Tibial nerve (tissue), 4 donors: ENCODE measurements around the gene AQP3. TPM values are rescaled to one million over a fixed set of nuclear protein-coding genes. Genes with fewer than 3 reads are reported as not detected.

ENCODE experiments used
- DNase-seq, 2 donors: peaks; one replicate each; pipeline ENCODE4 v3.0.0-alpha.2; 2019; ENCODE audit warnings: low spot score in 2 of 2
- H3K27ac ChIP-seq, 4 donors: fragments of 200-600 bp; sonication (generic) in 3 of 4; one replicate each; pipeline ENCODE4 v1.5.1; 2017 to 2019; ENCODE audit warnings: mild to moderate bottlenecking in 1 of 4
- H3K27me3 ChIP-seq, 2 donors: fragments of 200-600 bp; sonication (generic) in 1 of 2; one replicate each; pipeline versions ENCODE4 v1.5.1 to v1.6.0; 2017 to 2019
- H3K36me3 ChIP-seq, 3 donors: fragments of 200-600 bp; sonication (generic); one replicate each; pipeline ENCODE4 v1.5.1; 2018 to 2019
- H3K4me1 ChIP-seq, 4 donors: fragments of 200-600 bp; sonication (generic) in 3 of 4; one replicate each; pipeline ENCODE4 v1.5.1; 2017 to 2019
- H3K4me3 ChIP-seq, 4 donors: fragments of 200-600 bp; sonication (generic) in 3 of 4; one replicate each; pipeline ENCODE4 v1.5.1; 2017 to 2019; ENCODE audit warnings: mild to moderate bottlenecking in 1 of 4, moderate library complexity in 1 of 4
- H3K9me3 ChIP-seq, 4 donors: fragments of 200-600 bp; sonication (generic) in 3 of 4; one replicate each; pipeline ENCODE4 v1.5.1; 2017 to 2019
- EP300 ChIP-seq, 2 donors: sonication (generic); formaldehyde crosslinking; IDR thresholded peaks; one replicate each; pipeline ENCODE4 v1.6.1; 2017; ENCODE audit warnings: antibody characterized with exemption in 2 of 2, mild to moderate bottlenecking in 1 of 2
- POLR2A ChIP-seq, 2 donors: fragments of 450-650 bp; IDR thresholded peaks; one replicate each; pipeline ENCODE4 v1.6.1; 2017; ENCODE audit warnings: antibody characterized with exemption in 2 of 2, mild to moderate bottlenecking in 2 of 2, moderate library complexity in 2 of 2
- WGBS, 2 donors: methylation state at CpG; one replicate each; pipeline ENCODE4 v1.1.5; 2018; 5-methylcytosine and 5-hydroxymethylcytosine counted together
- total RNA-seq, 4 donors: library from RNA; depleted of rRNA; stranded (reverse); fragments of >200 nt; gene quantifications; one replicate each; pipeline ENCODE4 v1.1.0, GENCODE V29; 2016
- TF ChIP-seq, protein P1 (sequence below), 5 experiments: fragments of 200-600 bp in 3 of 5; fragments of 450-650 bp in 2 of 5; sonication (generic) in 3 of 5; IDR thresholded peaks; one replicate each; pipeline ENCODE4 v1.5.1; 2016 to 2019; ENCODE audit warnings: antibody characterized with exemption in 5 of 5, mild to moderate bottlenecking in 3 of 5, moderate library complexity in 2 of 5

Gene AQP3
- total RNA-seq, 4 donors from 2014 or later = 41.1 to 200 (median 96.8) TPM

DNA sequence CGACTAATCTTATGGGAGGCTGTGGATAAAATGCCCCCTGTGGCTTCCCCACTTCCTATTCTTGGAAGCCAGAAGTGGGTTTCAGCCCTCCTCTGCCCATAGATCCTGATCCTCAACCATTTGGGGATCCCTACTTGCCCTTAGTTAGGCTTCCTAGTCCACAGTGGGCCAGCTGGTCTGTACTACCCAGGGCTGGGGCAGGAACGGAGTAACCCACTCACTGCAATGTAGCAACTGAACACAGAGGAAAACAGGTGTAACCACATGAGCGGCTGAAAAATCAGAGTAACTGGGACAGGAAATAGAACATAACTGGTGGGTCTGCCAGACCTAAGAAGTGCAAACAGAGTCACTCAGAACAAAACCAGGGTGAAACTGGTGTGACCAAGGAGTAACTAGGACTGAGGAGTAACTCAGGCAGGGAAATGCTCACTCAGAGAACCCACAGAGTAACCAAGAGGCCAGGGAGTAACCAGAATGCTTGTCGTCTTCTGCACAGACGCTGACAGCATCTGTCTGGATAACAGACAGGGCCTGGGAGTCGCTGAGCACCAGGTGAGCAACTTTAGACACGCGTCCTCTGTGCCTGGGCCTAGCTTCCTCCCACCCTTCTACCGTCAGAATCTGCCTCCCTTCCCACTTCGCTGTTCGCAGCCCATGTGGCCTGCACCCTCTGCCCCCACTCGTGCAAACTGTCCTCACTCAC lies 1.0 kb downstream of the AQP3 start:
- Histone ChIP-seq H3K27me3 (peaks cover 0 to 5% of the 10 kb centered on the region in 2 donors), H3K4me1 (peaks cover 0 to 22% (median 11%) of the 10 kb centered on the region in 4 donors), H3K9me3 (no peaks in the 10 kb centered on the region), H3K36me3 (peaks cover 0 to 14% (median 0%) of the 10 kb centered on the region in 3 donors), H3K27ac (peak overlapping the region in 3 of 4 donors; percentile 49 to 75 (median 58)), H3K4me3 (peak overlapping the region; percentile 28 to 67 (median 55))
- 66 to 70% methylated on average over 12 of the region's 12 CpGs for whole genome bisulfite sequencing, 2 donors
- TF ChIP-seq EP300 (IDR thresholded peaks at IDR 0.05) = no peak
- TF ChIP-seq, protein P1, sequence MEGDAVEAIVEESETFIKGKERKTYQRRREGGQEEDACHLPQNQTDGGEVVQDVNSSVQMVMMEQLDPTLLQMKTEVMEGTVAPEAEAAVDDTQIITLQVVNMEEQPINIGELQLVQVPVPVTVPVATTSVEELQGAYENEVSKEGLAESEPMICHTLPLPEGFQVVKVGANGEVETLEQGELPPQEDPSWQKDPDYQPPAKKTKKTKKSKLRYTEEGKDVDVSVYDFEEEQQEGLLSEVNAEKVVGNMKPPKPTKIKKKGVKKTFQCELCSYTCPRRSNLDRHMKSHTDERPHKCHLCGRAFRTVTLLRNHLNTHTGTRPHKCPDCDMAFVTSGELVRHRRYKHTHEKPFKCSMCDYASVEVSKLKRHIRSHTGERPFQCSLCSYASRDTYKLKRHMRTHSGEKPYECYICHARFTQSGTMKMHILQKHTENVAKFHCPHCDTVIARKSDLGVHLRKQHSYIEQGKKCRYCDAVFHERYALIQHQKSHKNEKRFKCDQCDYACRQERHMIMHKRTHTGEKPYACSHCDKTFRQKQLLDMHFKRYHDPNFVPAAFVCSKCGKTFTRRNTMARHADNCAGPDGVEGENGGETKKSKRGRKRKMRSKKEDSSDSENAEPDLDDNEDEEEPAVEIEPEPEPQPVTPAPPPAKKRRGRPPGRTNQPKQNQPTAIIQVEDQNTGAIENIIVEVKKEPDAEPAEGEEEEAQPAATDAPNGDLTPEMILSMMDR (IDR thresholded peaks at IDR 0.05) = no peak
- no peak for TF ChIP-seq POLR2A (IDR thresholded peaks at IDR 0.05)
- DNase-seq = no peak

DNA sequence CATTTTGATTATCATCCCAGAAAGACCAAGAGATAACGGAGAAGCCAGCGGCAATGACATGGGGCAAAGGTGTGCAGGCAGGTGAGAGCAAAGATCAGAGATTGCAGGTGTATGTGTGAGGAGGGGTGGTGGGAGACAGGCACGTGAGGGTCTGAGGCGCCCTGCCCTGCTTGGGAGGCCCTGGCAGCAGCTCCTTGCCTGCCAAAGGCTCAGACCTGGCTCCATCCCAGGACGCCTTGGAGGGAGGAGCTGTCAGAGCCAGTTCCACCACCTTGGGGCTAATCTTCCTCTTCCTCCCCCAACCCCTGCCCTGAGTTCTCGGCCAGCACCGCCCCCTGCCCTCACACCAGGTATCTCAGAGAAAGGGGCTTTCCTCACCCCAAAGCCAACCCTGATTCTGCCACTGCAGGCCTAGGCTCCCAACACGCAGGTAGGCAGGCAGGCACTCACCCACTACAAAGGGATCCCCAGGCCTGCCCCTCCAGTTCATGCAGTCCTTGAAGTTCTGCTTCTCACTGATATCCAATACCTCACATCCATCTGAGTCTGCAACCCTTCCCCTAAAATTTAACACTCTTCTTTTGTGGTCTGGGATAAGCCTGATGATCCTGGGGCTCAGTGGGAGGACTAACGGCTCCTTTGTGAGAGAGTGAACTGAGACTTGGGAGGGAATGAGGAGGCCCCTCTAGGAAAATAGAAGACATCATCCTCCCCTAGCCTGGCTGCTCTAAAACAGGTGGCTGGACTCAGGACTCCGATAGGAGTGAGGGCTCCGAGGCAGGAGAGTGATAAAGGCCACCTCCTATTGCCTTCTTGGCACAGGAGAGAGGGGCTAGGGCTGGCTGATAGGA lies 1.8 kb downstream of the AQP3 start:
- peaks cover 0 to 22% (median 11%) of the 10 kb centered on the region in 4 donors for H3K4me1 ChIP-seq
- DNase-seq = no peak
- 86 to 87% methylated on average over 11 of the region's 11 CpGs for whole genome bisulfite sequencing, 2 donors
- H3K36me3 ChIP-seq = peaks cover 0 to 14% (median 0%) of the 10 kb centered on the region in 3 donors
- peak overlapping the region in 2 of 4 donors; percentile 55 to 67 for H3K4me3 ChIP-seq
- no peak for TF ChIP-seq POLR2A (IDR thresholded peaks at IDR 0.05)
- TF ChIP-seq, protein P1 (IDR thresholded peaks at IDR 0.05) = no peak
- TF ChIP-seq EP300 (IDR thresholded peaks at IDR 0.05) = no peak
- H3K27ac ChIP-seq = peak overlapping the region in 3 of 4 donors; percentile 49 to 75 (median 58)
- no peaks in the 10 kb centered on the region for H3K9me3 ChIP-seq
- peaks cover 0 to 5% of the 10 kb centered on the region in 2 donors for H3K27me3 ChIP-seq

DNA sequence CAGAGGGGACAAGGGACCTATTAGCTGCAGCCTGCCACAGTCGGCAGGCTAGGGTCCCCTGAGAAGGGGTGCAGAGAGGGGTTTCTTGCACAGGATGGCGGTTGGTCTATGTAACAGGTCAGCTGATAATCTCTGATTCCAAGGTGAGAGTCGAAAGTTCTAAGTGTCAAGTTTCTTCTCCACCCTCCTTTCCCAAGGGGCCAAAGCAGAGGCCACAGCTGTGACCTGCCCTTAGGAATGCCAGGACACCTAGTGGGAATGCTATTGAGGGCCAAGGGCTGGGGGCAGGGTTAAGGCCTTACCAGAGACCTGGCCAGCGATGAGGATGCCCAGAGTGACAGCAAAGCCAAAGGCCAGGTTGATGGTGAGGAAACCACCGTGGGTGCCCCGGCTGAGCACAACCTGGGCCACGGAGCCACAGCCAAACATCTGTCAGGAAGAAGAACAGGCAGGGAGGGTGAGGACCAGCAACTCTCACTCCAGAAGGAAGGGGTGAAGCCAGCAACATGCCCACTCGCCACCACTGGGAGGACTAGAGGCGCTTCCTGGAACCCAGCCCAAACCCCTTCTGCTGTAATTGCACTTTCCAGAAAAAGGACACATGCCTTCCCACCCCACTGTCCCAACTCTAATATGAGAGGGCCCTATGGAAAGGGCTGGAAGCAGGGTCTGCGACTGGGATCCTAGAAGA lies 3.8 kb downstream of the AQP3 start:
- Histone ChIP-seq H3K27me3 (peaks cover 0 to 5% of the 10 kb centered on the region in 2 donors), H3K4me3 (no peak overlapping the region), H3K9me3 (no peaks in the 10 kb centered on the region), H3K4me1 (peaks cover 0 to 29% (median 11%) of the 10 kb centered on the region in 4 donors), H3K36me3 (peaks cover 0 to 14% (median 0%) of the 10 kb centered on the region in 3 donors), H3K27ac (no peak overlapping the region)
- 70 to 74% methylated on average over 8 to 9 of the region's 10 CpGs for WGBS, 2 donors
- no peak for DNase-seq
- no peak for TF ChIP-seq EP300 (IDR thresholded peaks at IDR 0.05)
- TF ChIP-seq, protein P1 (IDR thresholded peaks at IDR 0.05) = no peak
- no peak for TF ChIP-seq POLR2A (IDR thresholded peaks at IDR 0.05)

DNA sequence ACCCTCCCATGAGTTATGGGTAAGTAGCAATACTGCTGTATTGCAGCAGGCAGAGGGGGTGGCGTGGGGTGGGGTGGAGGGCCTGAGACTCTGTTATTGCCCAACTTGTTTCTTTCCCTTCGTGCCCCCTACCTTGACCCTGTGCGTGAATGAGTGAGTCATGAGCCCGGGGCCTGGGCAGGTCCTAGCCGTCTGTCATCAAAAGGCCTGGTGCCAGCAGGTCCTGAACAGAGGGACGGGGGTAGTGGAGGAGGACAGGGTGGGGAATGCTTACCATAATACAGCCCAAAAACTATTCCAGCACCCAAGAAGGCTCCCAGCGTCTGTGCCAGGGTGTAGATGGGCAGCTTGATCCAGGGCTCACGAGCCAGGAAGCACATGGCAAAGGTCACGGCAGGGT lies 4.3 kb downstream of the AQP3 start:
- no peak overlapping the region for H3K4me3 ChIP-seq
- H3K27ac ChIP-seq = no peak overlapping the region
- peaks cover 0 to 3% of the 10 kb centered on the region in 2 donors for H3K27me3 ChIP-seq
- WGBS, 2 donors = 75 to 87% methylated on average over 7 to 9 of the region's 9 CpGs
- peaks cover 0 to 14% (median 0%) of the 10 kb centered on the region in 3 donors for H3K36me3 ChIP-seq
- peaks cover 0 to 28% (median 10%) of the 10 kb centered on the region in 4 donors for H3K4me1 ChIP-seq
- no peak for DNase-seq
- H3K9me3 ChIP-seq = no peaks in the 10 kb centered on the region
- TF ChIP-seq POLR2A (IDR thresholded peaks at IDR 0.05) = no peak
- TF ChIP-seq, protein P1 (IDR thresholded peaks at IDR 0.05) = no peak
- no peak for TF ChIP-seq EP300 (IDR thresholded peaks at IDR 0.05)
